ENCODE data around the gene OR10A6.

DNA sequence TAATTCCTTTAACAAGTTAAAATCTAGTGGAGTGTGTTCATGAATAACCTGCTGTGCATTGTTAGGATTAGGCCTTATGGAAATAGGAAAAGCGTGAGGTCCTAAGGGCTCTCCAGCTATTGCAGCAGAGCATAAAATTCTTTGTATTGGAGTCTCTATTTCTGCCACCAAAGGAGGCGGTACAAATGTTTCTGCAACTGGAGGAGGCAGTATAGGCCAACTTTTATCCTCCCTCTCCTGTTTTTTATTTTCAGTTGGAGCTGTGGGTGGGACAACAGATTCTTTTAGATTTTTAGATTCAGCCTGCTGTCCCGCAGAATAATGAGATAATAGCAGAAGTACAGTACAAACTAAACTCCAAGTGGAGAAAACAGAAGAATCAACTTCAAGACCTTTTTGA is 26.2 kb downstream of the OR10A6 start:
- TF ChIP-seq, protein P1, sequence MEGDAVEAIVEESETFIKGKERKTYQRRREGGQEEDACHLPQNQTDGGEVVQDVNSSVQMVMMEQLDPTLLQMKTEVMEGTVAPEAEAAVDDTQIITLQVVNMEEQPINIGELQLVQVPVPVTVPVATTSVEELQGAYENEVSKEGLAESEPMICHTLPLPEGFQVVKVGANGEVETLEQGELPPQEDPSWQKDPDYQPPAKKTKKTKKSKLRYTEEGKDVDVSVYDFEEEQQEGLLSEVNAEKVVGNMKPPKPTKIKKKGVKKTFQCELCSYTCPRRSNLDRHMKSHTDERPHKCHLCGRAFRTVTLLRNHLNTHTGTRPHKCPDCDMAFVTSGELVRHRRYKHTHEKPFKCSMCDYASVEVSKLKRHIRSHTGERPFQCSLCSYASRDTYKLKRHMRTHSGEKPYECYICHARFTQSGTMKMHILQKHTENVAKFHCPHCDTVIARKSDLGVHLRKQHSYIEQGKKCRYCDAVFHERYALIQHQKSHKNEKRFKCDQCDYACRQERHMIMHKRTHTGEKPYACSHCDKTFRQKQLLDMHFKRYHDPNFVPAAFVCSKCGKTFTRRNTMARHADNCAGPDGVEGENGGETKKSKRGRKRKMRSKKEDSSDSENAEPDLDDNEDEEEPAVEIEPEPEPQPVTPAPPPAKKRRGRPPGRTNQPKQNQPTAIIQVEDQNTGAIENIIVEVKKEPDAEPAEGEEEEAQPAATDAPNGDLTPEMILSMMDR (IDR thresholded peaks at IDR 0.05) = no peak
- no peak for TF ChIP-seq POLR2A (IDR thresholded peaks at IDR 0.05)

All from testis (tissue), 2 donors.